Keratinocyte (primary cell): ENCODE data around the gene RTN4IP1.

Experiments used
- EZH2 ChIP-seq: IDR thresholded peaks from one replicate; pipeline ENCODE4 v1.6.1; 2012; ENCODE audit warnings: inconsistent platforms, mild to moderate bottlenecking, low read length, moderate library complexity
- TF ChIP-seq, protein P1 (sequence below), 3 experiments: IDR thresholded peaks in 1 of 3; conservative IDR thresholded peaks in 1 of 3; optimal IDR thresholded peaks in 1 of 3; 2 replicates in 2 of 3; 3 replicates in 1 of 3; pipeline versions ENCODE3 to v1.5.1; 2011; ENCODE audit warnings: low read length in 3 of 3, mild to moderate bottlenecking in 3 of 3, moderate library complexity in 2 of 3, control low read depth in 1 of 3, inconsistent platforms in 1 of 3; ENCODE audit not compliant: insufficient read depth in 2 of 3; ENCODE audit errors: extremely low read depth in 1 of 3

GRCh38 chr6:106525882-106526275, 103.4 kb downstream of the RTN4IP1 start:
- TF ChIP-seq, protein P1, sequence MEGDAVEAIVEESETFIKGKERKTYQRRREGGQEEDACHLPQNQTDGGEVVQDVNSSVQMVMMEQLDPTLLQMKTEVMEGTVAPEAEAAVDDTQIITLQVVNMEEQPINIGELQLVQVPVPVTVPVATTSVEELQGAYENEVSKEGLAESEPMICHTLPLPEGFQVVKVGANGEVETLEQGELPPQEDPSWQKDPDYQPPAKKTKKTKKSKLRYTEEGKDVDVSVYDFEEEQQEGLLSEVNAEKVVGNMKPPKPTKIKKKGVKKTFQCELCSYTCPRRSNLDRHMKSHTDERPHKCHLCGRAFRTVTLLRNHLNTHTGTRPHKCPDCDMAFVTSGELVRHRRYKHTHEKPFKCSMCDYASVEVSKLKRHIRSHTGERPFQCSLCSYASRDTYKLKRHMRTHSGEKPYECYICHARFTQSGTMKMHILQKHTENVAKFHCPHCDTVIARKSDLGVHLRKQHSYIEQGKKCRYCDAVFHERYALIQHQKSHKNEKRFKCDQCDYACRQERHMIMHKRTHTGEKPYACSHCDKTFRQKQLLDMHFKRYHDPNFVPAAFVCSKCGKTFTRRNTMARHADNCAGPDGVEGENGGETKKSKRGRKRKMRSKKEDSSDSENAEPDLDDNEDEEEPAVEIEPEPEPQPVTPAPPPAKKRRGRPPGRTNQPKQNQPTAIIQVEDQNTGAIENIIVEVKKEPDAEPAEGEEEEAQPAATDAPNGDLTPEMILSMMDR (optimal IDR thresholded peaks at IDR 0.05 in 1 of 3, IDR thresholded peaks at IDR 0.05 in 1 of 3, conservative IDR thresholded peaks at IDR 0.05 in 1 of 3; ENCODE audit: extremely low read depth in 1 of 3, insufficient read depth in 2 of 3, low read length in 3 of 3), result no peak
- no peak for TF ChIP-seq EZH2
